ENCODE measurements around the gene KCNMA1.

The KCNMA1 gene

GRCh38 chr10:77297393-77297739 is 340.2 kb downstream of the KCNMA1 start:
- no peak for DNase-seq (ENCODE audit: low read depth)

GRCh38 chr10:77296534-77297392 is 340.8 kb downstream of the KCNMA1 start:
- no peak for DNase-seq (ENCODE audit: low read depth)

GRCh38 chr10:77293773-77294172 is 343.8 kb downstream of the KCNMA1 start:
- DNase-seq (ENCODE audit: low read depth), result no peak

- no peak for DNase-seq (ENCODE audit: low read depth)
These were observed 344.3 kb downstream of the KCNMA1 start for GRCh38 chr10:77293347-77293746.

GRCh38 chr10:77291596-77292505 is 345.8 kb downstream of the KCNMA1 start:
- no peak for DNase-seq (ENCODE audit: low read depth)

- no peak for DNase-seq (ENCODE audit: low read depth)
These were observed 347.0 kb downstream of the KCNMA1 start for GRCh38 chr10:77290528-77291155.

GRCh38 chr10:77289790-77290189 is 347.8 kb downstream of the KCNMA1 start:
- no peak for DNase-seq (ENCODE audit: low read depth)

- no peak for DNase-seq (ENCODE audit: low read depth)
These were observed 348.5 kb downstream of the KCNMA1 start for GRCh38 chr10:77289027-77289501.

- no peak for DNase-seq (ENCODE audit: low read depth)
These were observed 349.9 kb downstream of the KCNMA1 start for GRCh38 chr10:77287647-77288120.

GRCh38 chr10:77286531-77287508 is 350.8 kb downstream of the KCNMA1 start:
- no peak for DNase-seq (ENCODE audit: low read depth)

- DNase-seq (ENCODE audit: low read depth), result no peak
These were observed 352.0 kb downstream of the KCNMA1 start for GRCh38 chr10:77285529-77286182.

GRCh38 chr10:77284797-77285196 is 352.8 kb downstream of the KCNMA1 start:
- DNase-seq (ENCODE audit: low read depth), result no peak

GRCh38 chr10:77283326-77283725 is 354.3 kb downstream of the KCNMA1 start:
- no peak for DNase-seq (ENCODE audit: low read depth)

- no peak for DNase-seq (ENCODE audit: low read depth)
These were observed 355.4 kb downstream of the KCNMA1 start for GRCh38 chr10:77282163-77282562.

GRCh38 chr10:77281719-77282118 is 355.9 kb downstream of the KCNMA1 start:
- no peak for DNase-seq (ENCODE audit: low read depth)

- DNase-seq (ENCODE audit: low read depth), result no peak
These were observed 358.4 kb downstream of the KCNMA1 start for GRCh38 chr10:77279207-77279606.

- DNase-seq (ENCODE audit: low read depth), result no peak
These were observed 363.4 kb downstream of the KCNMA1 start for GRCh38 chr10:77274046-77274795.

GRCh38 chr10:77269163-77269562 is 368.4 kb downstream of the KCNMA1 start:
- no peak for DNase-seq (ENCODE audit: low read depth)

GRCh38 chr10:77268721-77269120 is 368.9 kb downstream of the KCNMA1 start:
- no peak for DNase-seq (ENCODE audit: low read depth)

Measured in activated T-helper 9 cell treated with anti-CD3 and anti-CD28 coated beads, Interleukin-2, amount 50 U/mL, for 16 hours (primary cell).